HG02798 (cell line): ENCODE measurements around the gene ARL17B.
"Not testable (repeated sequence)": the region's sequence is repeated elsewhere in the genome, so short reads cannot be mapped to it uniquely, and the experiment has no call there.

Experiments used
- ATAC-seq: cut with Tn5 transposase; IDR thresholded peaks from one replicate; pipeline ENCODE4 v1.9.1; 2021; ENCODE audit warnings: mild to moderate bottlenecking; ENCODE audit not compliant: unreplicated experiment, poor library complexity

Gene ARL17B

DNA sequence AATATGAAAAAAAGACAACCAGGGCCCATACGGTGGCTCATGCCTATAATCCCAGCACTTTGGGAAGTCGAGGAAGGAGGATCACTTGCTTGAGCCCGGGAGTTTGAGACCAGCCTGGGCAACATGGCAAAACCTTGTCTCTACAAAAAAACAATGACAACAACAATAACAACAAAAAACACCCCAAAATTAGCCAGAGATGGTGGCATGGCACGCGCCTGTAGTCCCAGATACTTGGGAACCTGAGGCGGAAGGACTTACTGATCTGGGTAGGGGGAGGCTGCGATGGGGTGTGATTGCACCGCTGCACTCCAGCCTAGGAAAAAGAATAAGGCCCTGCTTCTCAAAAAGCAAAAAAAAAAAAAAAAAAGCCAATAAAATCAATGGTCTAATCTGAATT is 69.9 kb downstream of the ARL17B start:
- not testable (repeated sequence) for ATAC-seq

DNA sequence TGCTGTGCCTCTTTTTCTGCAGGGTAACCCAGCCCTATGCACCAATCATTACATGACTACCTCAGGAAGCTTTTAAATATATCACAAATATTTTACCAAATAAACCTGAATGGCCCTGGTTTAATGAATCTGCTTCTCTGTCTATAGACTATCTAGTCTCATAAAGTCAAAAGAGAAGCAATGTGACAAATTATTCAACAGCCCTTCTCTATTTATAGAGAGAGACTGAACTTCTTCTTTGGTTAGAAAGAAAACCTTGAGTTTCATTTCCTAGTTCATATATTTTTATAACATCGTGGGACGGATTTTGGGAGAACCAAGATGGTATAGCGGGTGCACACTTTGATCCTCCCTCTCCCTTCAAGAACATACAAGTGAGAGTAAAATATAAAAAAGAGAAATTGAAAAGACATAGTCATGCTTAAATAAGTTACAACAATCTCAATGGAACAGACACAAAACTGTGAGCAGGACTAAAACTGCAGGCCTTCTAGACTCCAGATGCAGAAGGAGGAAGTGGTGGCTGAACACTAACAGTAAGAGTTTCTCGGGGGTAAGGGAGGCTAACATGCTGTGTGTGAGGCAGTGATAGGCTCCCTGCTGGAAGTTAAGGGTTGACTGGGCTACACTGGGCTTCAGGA is 70.5 kb downstream of the ARL17B start:
- peak; percentile 92 for ATAC-seq

DNA sequence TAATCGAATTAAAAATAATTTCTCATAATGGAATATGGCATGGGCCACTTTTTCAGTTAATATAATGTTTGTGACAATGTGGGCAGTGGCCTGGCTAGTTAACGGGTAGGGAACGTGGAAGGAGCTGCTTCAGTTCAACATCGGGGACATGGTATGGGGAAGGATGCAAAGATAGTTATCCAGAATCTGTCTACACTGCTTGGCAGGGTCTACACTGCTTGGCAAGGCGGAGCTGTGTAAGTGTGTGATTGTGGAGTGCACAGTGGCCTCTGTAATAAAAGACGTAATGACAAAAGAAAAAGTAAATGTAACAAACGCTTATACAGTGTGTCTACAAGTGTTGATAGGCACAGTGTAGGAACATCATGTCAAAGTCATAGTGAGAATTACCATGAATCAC is 74.0 kb downstream of the ARL17B start:
- not testable (repeated sequence) for ATAC-seq

DNA sequence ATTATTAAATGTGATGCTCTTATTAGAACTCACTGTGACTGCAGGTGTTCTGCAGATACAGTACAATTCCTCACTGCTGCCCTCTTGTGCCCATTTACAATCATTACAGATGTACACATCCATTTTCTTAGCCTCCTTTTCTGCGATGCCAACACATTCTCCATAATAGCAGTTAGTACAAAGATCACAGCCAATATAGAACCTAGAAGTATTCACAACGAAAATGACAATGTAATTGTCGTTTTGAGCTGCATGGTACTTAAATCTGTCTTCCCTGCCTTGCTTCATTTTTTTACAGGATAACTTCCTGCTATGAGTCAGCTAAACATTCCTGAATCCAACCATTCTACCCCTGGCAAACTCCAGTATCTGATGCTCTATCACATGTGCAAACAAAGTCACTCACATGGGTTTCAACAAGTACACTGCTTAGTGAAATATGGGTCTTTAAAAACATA is 74.8 kb downstream of the ARL17B start:
- ATAC-seq, result not testable (repeated sequence)

DNA sequence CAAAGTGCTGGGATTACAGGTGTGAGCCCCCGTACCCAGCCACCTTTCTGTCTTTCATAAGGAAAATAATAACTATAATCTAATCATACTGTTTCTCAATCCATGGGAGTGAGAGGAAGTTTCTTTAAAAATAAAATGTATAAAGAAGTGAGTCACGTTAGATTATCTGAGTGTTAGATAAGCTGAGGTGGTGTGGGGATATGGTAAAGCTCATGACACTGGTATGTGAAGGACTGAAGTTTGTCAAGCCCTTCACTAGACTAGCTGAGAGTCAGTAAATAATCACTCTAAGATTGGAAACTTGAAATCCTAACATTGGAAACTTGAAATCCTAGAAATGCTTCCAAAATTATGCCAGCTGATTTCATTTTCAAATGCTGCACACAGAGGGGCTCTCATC is 76.1 kb downstream of the ARL17B start:
- not testable (repeated sequence) for ATAC-seq

DNA sequence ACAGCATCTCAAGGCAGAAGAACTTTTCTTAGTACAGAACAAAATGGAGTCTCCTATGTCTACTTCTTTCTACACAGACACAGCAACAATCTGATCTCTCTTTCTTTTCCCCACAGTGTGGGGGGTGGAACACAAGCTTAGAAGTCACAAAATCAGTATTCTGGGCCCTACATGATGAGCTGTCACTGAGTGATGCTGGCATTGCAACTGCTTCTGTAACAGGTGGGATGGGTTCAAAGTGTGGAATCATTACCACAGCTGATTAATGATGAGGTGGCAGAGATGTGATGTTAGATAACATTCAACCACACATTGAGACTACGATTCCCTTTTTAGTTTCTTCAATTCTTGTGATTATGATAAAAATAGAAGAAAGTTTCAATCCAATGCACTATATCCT is 77.1 kb downstream of the ARL17B start:
- ATAC-seq, result not testable (repeated sequence)

DNA sequence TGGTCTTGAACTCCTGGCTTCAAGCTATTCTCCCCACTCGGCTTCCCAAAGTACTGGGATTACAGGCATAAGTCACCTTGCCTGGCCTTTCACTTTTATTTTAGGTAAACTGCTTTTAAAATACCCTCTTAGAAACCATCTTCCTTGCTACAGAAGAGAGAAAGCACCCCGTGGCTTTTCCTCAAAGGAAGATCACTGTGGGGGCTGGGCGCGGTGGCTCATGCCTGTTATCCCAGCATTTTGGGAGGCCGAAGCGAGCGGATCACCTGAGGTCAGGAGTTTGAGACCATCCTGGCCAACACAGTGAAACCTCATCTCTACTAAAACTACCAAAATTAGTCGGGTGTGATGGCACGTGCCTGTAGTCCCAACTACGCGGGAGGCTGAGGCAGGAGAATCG is 78.9 kb downstream of the ARL17B start:
- ATAC-seq, result not testable (repeated sequence)

DNA sequence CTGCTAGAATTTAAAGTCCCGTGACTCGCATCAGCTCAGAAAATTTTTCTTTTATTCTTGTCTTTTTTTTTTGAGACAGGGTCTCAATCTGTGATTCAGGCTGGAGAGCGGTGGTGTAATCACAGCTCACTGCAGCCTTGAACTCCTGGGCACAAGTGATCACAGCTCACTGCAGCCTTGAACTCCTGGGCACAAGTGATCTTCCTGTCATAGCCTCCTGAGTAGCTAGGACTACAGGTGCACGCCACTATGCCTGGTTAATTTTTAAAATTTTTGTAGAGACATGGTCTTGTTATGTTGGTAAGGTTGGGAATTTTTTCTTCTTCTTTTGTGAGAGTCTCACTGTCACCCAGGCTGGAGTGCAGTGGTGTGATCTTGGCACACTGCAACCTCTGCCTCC is 80.2 kb downstream of the ARL17B start:
- not testable (repeated sequence) for ATAC-seq

DNA sequence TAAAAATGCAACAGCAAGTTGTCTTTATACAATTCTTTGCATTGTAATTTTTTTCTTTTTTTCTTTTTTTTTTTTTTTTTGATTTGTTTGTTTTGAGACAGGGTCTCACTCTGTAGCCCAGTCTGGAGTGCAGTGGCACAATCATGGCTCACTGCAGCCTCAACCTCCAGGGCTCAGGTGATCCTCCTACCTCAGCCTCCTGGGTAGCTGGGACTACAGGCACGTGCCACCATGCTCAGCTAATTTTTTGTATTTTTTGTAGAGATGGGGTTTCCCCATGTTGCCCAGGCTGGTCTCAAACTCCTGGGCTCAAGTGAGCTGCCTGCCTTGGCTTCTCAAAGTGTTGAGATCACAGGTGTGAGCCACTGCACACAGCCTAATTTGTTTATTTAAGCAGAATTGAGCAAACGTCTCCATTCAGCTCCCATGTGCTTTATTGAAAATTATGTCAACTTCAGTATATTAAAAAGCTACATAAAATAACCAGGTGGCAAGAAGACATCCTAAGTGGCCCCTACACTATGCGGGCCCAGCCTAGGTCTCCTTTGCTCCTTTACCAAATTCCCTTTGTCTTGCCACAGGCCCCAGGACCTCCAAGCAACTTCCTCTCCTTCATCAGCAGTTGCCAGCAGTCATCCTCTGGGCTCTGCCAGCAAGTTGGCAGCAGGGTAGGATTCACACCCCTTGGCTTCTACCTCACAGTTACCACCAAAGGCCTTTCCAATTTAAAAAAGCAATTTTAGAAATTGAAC is 84.7 kb downstream of the ARL17B start:
- not testable (repeated sequence) for ATAC-seq

DNA sequence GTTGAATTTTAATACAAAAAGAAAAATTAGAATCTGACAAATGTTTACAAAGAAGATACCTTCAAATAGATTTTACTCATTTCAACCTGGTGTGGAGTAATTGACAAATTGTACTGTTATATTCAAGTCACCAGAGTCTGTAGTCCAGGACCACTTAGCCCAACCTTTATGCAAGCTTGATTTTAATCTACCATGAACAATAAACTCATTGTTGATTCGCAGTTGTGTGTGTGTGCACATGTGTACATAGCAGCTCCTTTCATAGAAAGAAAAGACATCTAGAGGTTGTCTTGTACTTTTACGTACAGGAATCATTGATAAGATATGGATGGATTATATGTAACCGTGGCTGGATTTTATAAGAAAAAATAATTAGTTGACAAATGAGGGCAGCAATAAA is 87.3 kb downstream of the ARL17B start:
- ATAC-seq, result no peak

DNA sequence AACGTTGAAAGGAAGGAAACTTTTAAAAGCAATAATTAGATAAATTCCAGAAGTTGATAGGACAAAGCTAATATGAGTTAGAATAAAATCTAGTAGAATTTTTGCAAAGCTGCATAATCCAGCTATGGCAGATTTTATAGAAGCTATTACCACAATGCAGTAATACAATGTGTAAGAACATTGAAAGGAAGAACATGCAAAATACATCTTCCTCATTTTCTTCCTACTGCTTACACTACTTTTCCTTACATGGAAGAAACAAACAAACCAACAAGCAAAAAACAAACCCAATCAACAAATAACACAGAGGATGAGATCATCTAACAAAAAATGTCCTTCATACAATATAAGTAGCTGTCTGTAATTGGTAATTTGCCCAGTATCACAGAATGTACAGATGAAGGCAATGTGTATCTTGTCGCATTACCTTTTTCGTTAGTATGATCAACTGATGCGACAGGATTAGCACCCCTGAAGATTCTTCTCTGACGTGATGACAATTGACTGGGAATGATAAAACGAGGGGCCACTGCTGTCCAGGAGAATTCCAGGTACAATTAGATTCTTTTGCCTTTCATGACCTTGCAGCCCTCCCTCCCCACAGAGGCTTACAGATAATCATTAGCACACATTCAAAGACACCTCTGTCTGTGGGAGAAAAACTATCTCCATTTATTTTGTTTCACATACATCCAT is 87.9 kb downstream of the ARL17B start:
- ATAC-seq, result no peak

DNA sequence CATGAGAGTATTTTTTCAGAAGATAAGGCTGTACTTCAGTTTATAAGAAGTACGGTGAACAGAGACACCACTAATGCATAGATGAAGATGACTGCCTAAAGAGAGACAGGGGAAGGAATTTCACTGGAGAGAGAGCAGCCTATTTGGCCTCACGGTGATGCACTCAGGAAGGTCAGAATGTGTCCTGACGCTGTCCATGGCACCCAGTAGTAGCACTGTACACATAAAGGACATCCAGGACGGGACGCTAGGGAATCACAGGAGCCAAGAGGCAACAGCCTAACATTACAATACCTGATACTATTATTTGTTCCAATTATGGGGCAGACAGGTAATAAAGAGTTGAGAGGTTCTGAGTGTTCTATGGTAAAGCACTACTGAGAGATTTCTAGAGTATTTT is 91.5 kb downstream of the ARL17B start:
- no peak for ATAC-seq

DNA sequence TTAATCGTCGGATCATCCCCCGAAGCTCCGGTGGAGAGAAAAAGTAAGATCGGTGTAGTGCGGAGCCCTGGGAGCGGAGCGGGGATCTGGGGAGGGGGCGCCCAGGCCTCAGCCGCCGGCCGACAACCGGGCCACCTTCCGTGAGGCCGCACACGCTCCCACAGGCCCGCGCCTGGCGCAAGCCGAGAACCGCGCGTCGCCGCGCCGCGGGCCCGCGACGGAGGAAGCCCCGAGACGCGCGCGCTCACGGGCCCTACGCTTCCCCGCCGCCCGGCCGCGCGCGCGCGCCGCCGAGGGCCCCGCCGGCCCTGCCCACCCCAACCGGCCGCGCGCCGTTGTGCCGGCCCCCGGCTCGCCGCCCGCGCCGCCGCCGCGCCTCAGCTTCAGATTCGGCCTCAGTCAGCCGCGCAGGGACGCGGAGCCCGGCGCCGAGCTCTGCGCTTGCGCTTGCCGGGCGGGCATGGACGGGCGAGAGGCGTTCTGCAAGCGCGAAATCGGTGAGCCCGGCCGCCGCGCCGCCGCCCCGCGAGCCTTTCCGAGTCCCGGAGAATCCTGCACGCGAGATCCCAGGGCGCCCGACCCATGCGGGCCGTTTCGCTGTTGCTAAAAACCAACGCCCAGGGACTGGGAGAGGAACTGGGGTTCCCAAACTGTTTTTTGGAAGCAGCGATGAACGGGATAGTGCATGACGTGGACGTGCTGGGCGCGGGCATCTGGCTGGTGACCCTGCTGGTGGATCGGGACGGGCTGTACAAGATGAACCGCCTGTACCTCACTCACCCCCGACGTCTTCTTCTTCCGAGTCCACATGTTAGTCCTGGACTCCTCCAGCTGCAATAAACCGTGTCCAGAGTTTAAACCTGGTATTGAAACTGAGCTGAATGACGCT is 94.7 kb downstream of the ARL17B start:
- ATAC-seq, result peak; percentile 94

DNA sequence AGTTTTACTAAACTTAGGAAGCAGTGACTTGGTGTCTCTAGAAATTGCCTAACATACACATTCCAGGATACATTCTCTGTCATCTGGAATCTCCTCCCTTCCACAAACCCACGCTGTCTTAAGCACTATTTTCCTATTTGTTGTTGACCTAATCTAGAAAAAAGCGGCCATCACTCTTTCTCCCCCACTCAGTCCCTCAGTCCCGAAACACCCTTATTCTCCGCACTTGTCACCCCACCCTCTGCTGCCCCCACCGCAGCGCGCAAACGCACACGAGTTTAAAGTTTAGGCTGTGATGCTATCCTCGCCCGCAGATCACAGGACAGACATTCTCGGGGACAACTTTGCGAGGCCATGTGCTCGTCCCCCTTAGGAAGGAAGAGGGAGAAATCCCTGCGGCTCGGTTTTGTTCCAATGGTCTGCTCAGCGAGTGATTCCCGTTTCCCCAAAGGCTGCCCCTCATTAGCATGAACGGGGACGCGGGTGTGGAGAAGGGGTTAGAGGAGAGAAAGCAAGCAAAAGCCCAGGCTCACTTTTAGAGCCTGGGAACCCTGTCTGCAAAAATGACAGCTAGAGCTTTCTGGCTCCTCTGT is 95.4 kb downstream of the ARL17B start:
- not testable (repeated sequence) for ATAC-seq

DNA sequence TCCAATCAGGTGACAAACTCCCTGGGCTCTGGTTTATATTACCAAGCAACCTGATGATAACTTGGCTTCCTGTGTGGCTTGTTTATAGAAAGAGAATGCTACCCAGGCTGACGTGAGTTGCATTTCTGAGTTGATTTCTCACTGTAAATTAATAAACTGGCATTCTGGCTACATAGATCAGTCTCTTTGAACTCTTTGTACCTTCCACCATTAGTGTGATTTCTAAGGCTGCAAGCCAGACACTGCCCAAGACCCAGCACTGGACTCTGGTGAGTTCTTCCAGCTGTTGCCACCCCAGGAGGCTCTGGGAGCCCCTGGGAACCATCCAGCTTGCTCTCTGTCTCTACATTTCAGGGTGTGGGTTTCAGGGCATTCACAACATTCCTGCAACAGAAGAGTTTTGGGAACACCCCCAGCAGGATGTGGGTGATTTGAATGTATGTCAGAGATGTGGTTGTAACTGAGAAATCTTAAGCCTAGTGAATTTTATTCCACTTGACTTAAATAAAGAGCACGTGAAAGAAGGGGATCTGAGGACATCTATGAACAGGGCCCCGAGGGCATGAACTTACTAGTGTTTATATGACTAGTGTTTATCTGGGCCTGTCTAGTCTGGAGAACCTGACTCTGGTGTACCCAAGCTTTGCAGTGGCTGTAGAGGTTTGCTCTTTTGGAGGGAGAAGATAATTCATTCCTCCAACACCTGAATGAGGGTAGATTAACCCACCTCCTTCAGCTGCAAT is 96.9 kb downstream of the ARL17B start:
- ATAC-seq, result no peak

DNA sequence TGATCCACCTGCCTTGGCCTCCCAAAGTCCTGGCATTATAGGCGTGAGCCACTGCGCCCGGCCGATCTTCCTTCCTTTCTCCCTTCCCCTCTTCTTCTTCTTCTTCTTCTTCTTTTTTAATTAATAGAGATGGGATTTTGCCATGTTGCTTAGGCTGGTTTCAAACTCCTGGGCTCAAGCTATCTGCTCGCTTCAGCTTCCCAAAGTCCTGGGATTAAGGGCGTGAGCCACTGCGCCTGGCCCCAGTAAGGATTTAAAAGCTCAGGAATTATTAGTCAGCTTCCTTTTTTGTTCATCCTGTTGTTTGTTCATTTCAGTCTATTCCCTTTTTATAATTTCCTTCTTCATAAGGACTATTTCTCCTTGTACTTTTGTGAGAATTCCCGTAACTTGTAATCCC is 99.3 kb downstream of the ARL17B start:
- ATAC-seq, result no peak

DNA sequence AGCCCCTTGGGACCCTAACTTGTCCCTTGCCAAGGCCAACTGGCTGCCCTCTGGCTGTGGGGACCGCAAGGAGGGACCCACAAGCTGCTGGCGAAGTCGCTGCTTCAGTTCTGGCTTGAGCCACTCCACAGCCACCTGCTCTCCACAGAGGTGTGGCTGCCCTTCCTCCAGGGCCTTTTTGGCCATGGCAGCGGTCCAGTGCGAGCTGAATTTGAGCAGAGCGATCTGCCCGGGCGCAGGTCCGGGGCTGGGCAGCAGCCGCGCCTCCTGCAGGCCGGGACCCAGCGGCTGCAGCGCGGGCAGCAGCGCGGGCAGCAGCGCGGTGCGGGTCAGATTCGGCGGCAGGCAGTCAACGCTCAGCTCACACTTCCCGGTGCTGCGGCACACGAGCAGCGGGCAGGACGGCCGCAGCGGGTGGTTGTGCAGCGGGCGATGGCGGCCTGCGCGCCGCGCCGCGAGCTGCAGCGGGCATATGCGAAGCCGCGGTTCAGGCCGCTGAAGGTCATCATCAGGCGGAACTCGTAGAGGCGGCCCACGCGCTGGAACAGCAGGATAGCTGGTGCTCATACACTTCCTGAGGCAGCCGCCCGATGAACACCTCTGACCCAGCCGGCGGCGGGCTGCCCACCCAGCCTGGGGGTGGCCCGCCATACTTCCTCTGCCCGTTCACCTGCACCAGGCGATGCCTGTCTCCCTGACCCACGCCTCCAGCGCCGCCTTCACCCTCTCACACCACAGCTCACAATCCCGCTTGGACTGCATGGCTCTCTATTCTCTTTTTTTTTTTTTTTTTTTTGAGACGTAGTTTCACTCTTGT is 101.5 kb downstream of the ARL17B start:
- not testable (repeated sequence) for ATAC-seq

DNA sequence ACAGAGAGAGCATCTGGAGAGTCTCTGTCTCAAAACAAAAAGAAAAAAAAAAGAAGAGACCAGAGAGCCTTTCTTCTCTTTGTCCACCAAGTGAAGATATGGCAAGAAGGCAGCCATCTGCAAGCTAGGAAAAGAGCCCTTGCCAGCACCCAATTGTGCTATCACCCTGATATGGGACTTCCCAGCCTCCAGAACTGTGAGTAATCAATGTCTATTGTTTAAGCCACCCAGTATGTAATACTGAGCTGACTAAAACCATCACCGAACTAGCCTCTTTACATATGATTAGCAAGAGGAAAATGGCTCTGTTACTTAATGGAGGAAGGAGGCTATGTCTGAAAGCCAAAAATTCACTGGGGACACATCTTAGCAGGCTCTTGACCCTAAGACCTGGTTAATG is 105.2 kb downstream of the ARL17B start:
- not testable (repeated sequence) for ATAC-seq
